ENCODE measurements around the gene MMP10. TPM values are rescaled to one million over a fixed set of nuclear protein-coding genes. Genes with fewer than 3 reads are reported as not detected.

Gene MMP10
- total and polyA plus RNA-seq, 10 donors, result 0.06 to 0.79 (median 0.50) TPM; not detected in 5

DNA sequence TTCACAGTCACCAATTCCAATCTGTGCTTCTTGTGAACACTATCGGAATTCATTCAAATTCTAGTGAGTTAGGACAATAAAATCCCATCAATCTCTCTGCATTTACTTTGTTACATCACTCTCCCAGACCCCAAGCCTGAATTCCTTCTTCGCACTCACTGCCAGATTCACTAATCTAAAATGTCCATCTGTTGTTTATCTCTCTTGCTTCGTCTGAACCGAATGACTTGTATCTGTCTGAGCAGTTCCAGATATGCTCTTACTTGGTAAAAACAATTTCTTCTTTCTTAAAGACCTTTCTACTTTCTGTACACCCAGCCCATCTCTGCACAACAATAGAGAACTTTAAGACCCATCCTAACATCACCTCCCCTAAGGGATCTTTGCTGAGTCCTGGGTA is 7.0 kb downstream of the MMP10 start:
- TF ChIP-seq, protein P1, sequence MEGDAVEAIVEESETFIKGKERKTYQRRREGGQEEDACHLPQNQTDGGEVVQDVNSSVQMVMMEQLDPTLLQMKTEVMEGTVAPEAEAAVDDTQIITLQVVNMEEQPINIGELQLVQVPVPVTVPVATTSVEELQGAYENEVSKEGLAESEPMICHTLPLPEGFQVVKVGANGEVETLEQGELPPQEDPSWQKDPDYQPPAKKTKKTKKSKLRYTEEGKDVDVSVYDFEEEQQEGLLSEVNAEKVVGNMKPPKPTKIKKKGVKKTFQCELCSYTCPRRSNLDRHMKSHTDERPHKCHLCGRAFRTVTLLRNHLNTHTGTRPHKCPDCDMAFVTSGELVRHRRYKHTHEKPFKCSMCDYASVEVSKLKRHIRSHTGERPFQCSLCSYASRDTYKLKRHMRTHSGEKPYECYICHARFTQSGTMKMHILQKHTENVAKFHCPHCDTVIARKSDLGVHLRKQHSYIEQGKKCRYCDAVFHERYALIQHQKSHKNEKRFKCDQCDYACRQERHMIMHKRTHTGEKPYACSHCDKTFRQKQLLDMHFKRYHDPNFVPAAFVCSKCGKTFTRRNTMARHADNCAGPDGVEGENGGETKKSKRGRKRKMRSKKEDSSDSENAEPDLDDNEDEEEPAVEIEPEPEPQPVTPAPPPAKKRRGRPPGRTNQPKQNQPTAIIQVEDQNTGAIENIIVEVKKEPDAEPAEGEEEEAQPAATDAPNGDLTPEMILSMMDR (IDR thresholded peaks at IDR 0.05 in 8 of 11, conservative IDR thresholded peaks at IDR 0.05 in 3 of 11), result no peak
- TF ChIP-seq POLR2AphosphoS5 (IDR thresholded peaks at IDR 0.05) (no peak), POLR2A (IDR thresholded peaks at IDR 0.05) (no peak)
- no peaks in the 10 kb centered on the region for H3K9me3 ChIP-seq
- intact Hi-C loops (cut with DNase I; ENCODE audit: low total_unique reads), result no loop called here
- no peak overlapping the region for H3K27ac ChIP-seq
- 70 to 89% (median 85%) methylated on average over 4 of the region's 4 CpGs for WGBS, 5 donors
- no peaks in the 10 kb centered on the region for H3K27me3 ChIP-seq (replicated peaks in 1 of 7)
- no peaks in the 10 kb centered on the region for H3K36me3 ChIP-seq
- no peak overlapping the region for H3K4me3 ChIP-seq
- H3K4me1 ChIP-seq, result no peaks in the 10 kb centered on the region
- no peak for DNase-seq

DNA sequence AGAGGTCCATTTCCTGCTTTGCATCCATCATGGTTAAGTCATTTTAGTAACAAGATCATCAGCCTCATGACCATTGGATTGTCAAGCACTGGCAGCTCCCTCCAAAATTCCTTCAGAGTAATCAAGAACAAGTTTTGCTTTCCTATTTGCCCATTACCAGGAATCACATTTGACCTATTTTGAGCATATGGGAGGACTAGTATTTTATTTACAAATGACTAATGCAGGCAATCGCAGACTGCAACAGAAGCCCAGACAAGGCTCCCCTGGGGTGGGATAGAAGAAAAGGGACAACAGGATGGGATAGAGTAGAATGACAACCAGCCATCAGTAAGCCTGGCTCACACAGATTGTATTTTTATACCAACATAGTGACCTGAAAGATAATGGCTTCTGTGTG is 9.1 kb downstream of the MMP10 start:
- DNase-seq, result no peak
- H3K27ac ChIP-seq, result no peak overlapping the region
- no peaks in the 10 kb centered on the region for H3K36me3 ChIP-seq
- 59 to 79% (median 70%) methylated on average over 1 of the region's 1 CpG for WGBS, 5 donors
- TF ChIP-seq, protein P1 (IDR thresholded peaks at IDR 0.05 in 8 of 11, conservative IDR thresholded peaks at IDR 0.05 in 3 of 11), result no peak
- TF ChIP-seq POLR2A (IDR thresholded peaks at IDR 0.05) (no peak), POLR2AphosphoS5 (IDR thresholded peaks at IDR 0.05) (no peak)
- no peak overlapping the region for H3K4me3 ChIP-seq
- no peaks in the 10 kb centered on the region for H3K4me1 ChIP-seq
- no peaks in the 10 kb centered on the region for H3K27me3 ChIP-seq (replicated peaks in 1 of 7)
- no peaks in the 10 kb centered on the region for H3K9me3 ChIP-seq
- intact Hi-C loops (cut with DNase I; ENCODE audit: low total_unique reads), result no loop called here

- Histone ChIP-seq H3K9me3 (no peaks in the 10 kb centered on the region), H3K4me3 (no peak overlapping the region), H3K36me3 (no peaks in the 10 kb centered on the region), H3K4me1 (no peaks in the 10 kb centered on the region), H3K27me3 (replicated peaks in 1 of 7) (no peaks in the 10 kb centered on the region), H3K27ac (no peak overlapping the region)
- TF ChIP-seq POLR2A (IDR thresholded peaks at IDR 0.05), result no peak
- TF ChIP-seq, protein P1 (IDR thresholded peaks at IDR 0.05 in 8 of 11, conservative IDR thresholded peaks at IDR 0.05 in 3 of 11), result no peak
- no peak for TF ChIP-seq POLR2AphosphoS5 (IDR thresholded peaks at IDR 0.05)
- no peak for DNase-seq
- intact Hi-C loops (cut with DNase I; ENCODE audit: low total_unique reads), result no loop called here
Measured at GRCh38 chr11:102770191-102770590, 10.2 kb downstream of the MMP10 start.

DNA sequence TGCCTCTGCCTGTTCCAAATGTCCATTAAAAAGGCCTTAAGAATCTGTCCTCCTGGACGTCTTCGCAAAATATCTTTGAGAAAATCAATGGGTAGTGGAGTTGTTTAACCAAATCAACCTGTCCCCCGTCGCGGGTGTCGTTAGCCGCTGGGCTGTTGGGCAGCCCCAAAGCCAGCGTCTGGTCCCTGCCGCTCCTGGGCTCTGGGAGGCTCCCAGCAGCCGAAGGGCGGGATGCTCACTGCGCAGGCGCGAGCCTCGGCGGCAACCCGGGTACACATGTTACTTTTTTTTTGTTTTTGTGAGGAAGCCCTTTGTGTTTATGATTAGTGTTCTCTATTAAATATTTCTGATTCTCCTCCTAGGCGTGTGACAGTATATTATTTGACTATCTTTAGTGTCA is 12.6 kb downstream of the MMP10 start:
- no peak for TF ChIP-seq POLR2AphosphoS5 (IDR thresholded peaks at IDR 0.05)
- no peak for TF ChIP-seq POLR2A (IDR thresholded peaks at IDR 0.05)
- TF ChIP-seq, protein P1 (IDR thresholded peaks at IDR 0.05 in 8 of 11, conservative IDR thresholded peaks at IDR 0.05 in 3 of 11), result no peak
- H3K4me3 ChIP-seq, result no peak overlapping the region
- no peak for DNase-seq
- intact Hi-C loops (cut with DNase I; ENCODE audit: low total_unique reads), result no loop called here
- H3K9me3 ChIP-seq, result no peaks in the 10 kb centered on the region
- H3K36me3 ChIP-seq, result no peaks in the 10 kb centered on the region
- H3K27ac ChIP-seq, result no peak overlapping the region
- 61 to 82% (median 72%) methylated on average over 18 of the region's 18 CpGs for WGBS, 5 donors
- no peaks in the 10 kb centered on the region for H3K4me1 ChIP-seq
- no peaks in the 10 kb centered on the region for H3K27me3 ChIP-seq (replicated peaks in 1 of 7)
